Endothelial cell of umbilical vein (primary cell): ENCODE data around the gene COQ8A. TPM values are rescaled to one million over a fixed set of nuclear protein-coding genes. Genes with fewer than 3 reads are reported as not detected.

Experiments used
- BruUV-seq: library from RNA; stranded (reverse); fragments of 400-500 nt; replicated peaks from 2 replicates; lab custom pipeline; 2021; lab: Mats Ljungman, UMichigan
- CTCF ChIA-PET: fragments of 300-600, 350-600 bp; sonication (Branson Sonifier 250); formaldehyde crosslinking; loops from one replicate; lab custom pipeline; 2021; ENCODE audit warnings: antibody characterized with exemption, inconsistent platforms; lab: Charles Lee
- POLR2A ChIA-PET: fragments of 300-600, 350-600 bp; sonication (Branson Sonifier 250); formaldehyde crosslinking; loops from one replicate; lab custom pipeline; 2021; ENCODE audit warnings: antibody characterized with exemption, inconsistent platforms; lab: Charles Lee
- DNase-seq: peaks from one replicate; pipeline ENCODE4 v3.0.0-alpha.2; 2011; ENCODE audit warnings: low read depth, low spot score
- FAIRE-seq: peaks from 2 replicates; lab custom pipeline; 2011; peaks lifted over from hg19 to GRCh38; lab: Jason Lieb, UNC
- H2AFZ ChIP-seq: 2 replicates; pipeline ENCODE4 v1.6.0; 2012; ENCODE audit warnings: low read depth, low read length, control low read depth, inconsistent platforms
- H3K27ac ChIP-seq: 2 replicates; pipeline ENCODE4 v1.5.1; 2011; ENCODE audit warnings: low read depth, mild to moderate bottlenecking, control low read depth, low read length, moderate library complexity; ENCODE audit not compliant: insufficient read depth
- H3K27me3 ChIP-seq, 2 experiments: 2 replicates each; pipeline versions ENCODE4 v1.6.0 to v1.6.1; 2011; ENCODE audit warnings: low read length in 2 of 2, mixed read lengths in 1 of 2; ENCODE audit not compliant: control insufficient read depth in 2 of 2, insufficient read depth in 2 of 2
- H3K36me3 ChIP-seq, 2 experiments: 2 replicates in 1 of 2; 3 replicates in 1 of 2; pipeline ENCODE4 v1.5.1; 2011; ENCODE audit warnings: low read length in 2 of 2, mild to moderate bottlenecking in 1 of 2, moderate library complexity in 1 of 2; ENCODE audit not compliant: control insufficient read depth in 2 of 2, insufficient read depth in 2 of 2; ENCODE audit errors: extremely low read depth in 1 of 2
- H3K4me1 ChIP-seq: 3 replicates; pipeline ENCODE4 v1.5.1; 2011; ENCODE audit warnings: mild to moderate bottlenecking, low read length; ENCODE audit not compliant: control insufficient read depth, insufficient read depth; ENCODE audit errors: extremely low read depth
- H3K4me2 ChIP-seq: 2 replicates; pipeline ENCODE4 v1.6.1; 2011; ENCODE audit warnings: low read length, control low read depth, mixed read lengths; ENCODE audit not compliant: insufficient read depth
- H3K4me3 ChIP-seq, 3 experiments: fragments of 200-600 bp in 1 of 3; sonication (generic), shearing (Covaris generic) in 1 of 3; replicated peaks in 1 of 3; 2 replicates each; pipeline ENCODE4 v1.5.1; 2011 to 2016; ENCODE audit warnings: control low read depth in 3 of 3, low read length in 3 of 3, mild to moderate bottlenecking in 2 of 3, inconsistent platforms in 1 of 3, low read depth in 1 of 3, moderate library complexity in 1 of 3; ENCODE audit not compliant: insufficient read depth in 1 of 3
- H3K79me2 ChIP-seq: 2 replicates; pipeline ENCODE4 v1.6.0; 2012; ENCODE audit warnings: low read length, inconsistent platforms; ENCODE audit not compliant: control insufficient read depth, insufficient read depth
- H3K9ac ChIP-seq: replicated peaks from 2 replicates; pipeline ENCODE3; 2011; ENCODE audit warnings: low read length, control low read depth; ENCODE audit not compliant: insufficient read depth; ENCODE audit errors: extremely low read depth
- H3K9me1 ChIP-seq: replicated peaks from 3 replicates; pipeline ENCODE4 v1.6.0; 2011; ENCODE audit warnings: mild to moderate bottlenecking, low read length; ENCODE audit not compliant: control insufficient read depth, insufficient read depth; ENCODE audit errors: extremely low read depth
- H3K9me3 ChIP-seq: replicated peaks from 2 replicates; pipeline ENCODE4 v1.5.1; 2012; ENCODE audit warnings: low read length, inconsistent platforms; ENCODE audit not compliant: control insufficient read depth, insufficient read depth
- H4K20me1 ChIP-seq: replicated peaks from 2 replicates; pipeline ENCODE3; 2011; ENCODE audit warnings: mild to moderate bottlenecking, low read length; ENCODE audit not compliant: control insufficient read depth, insufficient read depth; ENCODE audit errors: extremely low read depth
- CTCF ChIP-seq, 2 donors: IDR thresholded peaks; 1 replicate in 1 of 2; 2 replicates in 1 of 2; pipeline ENCODE4 v1.5.1; 2011; ENCODE audit warnings: low read length in 2 of 2, mild to moderate bottlenecking in 2 of 2, moderate library complexity in 2 of 2, control low read depth in 1 of 2, inconsistent platforms in 1 of 2, low read depth in 1 of 2; ENCODE audit not compliant: insufficient read depth in 1 of 2; ENCODE audit errors: extremely low read depth in 1 of 2
- EZH2 ChIP-seq: IDR thresholded peaks from 2 replicates; pipeline ENCODE4 v1.6.1; 2012; ENCODE audit warnings: borderline replicate concordance, low read depth, mild to moderate bottlenecking, moderate library complexity, low read length, inconsistent platforms; ENCODE audit not compliant: severe bottlenecking
- FOS ChIP-seq: IDR thresholded peaks from 2 replicates; pipeline ENCODE4 v1.6.1; 2011; ENCODE audit warnings: mild to moderate bottlenecking, low read length, moderate library complexity, borderline replicate concordance; ENCODE audit not compliant: insufficient read depth
- GATA2 ChIP-seq: IDR thresholded peaks from 2 replicates; pipeline ENCODE4 v1.7.0; 2011; ENCODE audit warnings: low read depth, mild to moderate bottlenecking, moderate library complexity, mixed read lengths, low read length; ENCODE audit not compliant: insufficient read length, insufficient read depth
- JUN ChIP-seq: IDR thresholded peaks from 2 replicates; pipeline ENCODE4 v1.6.1; 2011; ENCODE audit warnings: borderline replicate concordance, low read depth; ENCODE audit not compliant: insufficient read length, insufficient read depth
- MYC ChIP-seq: IDR thresholded peaks from one replicate; pipeline ENCODE4 v1.6.1; 2011; ENCODE audit warnings: mild to moderate bottlenecking, low read depth, low read length
- POLR2A ChIP-seq: IDR thresholded peaks from 2 replicates; pipeline ENCODE4 v1.6.1; 2012; ENCODE audit warnings: low read depth, mild to moderate bottlenecking, control low read depth, low read length
- POLR2AphosphoS5 ChIP-seq: IDR thresholded peaks from 2 replicates; pipeline ENCODE4 v1.6.1; 2012; ENCODE audit warnings: low read depth, mild to moderate bottlenecking, control low read depth, low read length, moderate library complexity; ENCODE audit not compliant: insufficient read depth
- dilution Hi-C: fragments of 300-500 bp; cut with MboI; formaldehyde crosslinking; loops from one replicate; pipeline ENCODE4 v1.15.0; 2019; ENCODE audit warnings: low sequenced_read_pairs; ENCODE audit not compliant: extremely low pct_ligation_motif_present
- intact Hi-C: fragments of 100-400 bp; cut with micrococcal nuclease; formaldehyde crosslinking; loops from one replicate; pipeline ENCODE4 v1.10.0; 2022
- polyA plus RNA-seq, 4 experiments: library from polyadenylated mRNA; depleted of rRNA in 3 of 4; stranded (reverse) in 3 of 4; unstranded in 1 of 4; fragments of >200 nt; gene quantifications; 2 replicates each; pipeline versions ENCODE4 v1.2.1 to v1.2.3, GENCODE V29; 2011 to 2012; ENCODE audit warnings: missing spikeins in 1 of 4
- total RNA-seq: library from RNA; stranded (reverse); gene quantifications from 2 replicates; pipeline ENCODE4 v1.2.3, GENCODE V29; 2021
- TF ChIP-seq, protein P1 (sequence below): IDR thresholded peaks from 2 replicates; pipeline ENCODE4 v1.6.1; 2011; ENCODE audit not compliant: insufficient read depth, insufficient read length

COQ8A gene
- total and polyA plus RNA-seq, 2 donors (not counting 3 experiments of a cell fraction or from before 2014, with no cell fraction given), result 6.8 to 9.4 TPM

- Histone ChIP-seq H3K4me1 (no peaks in the 10 kb centered on the region), H3K9me1 (no peaks in the 10 kb centered on the region), H3K9ac (no peak overlapping the region), H4K20me1 (no peaks in the 10 kb centered on the region), H3K4me2 (no peak overlapping the region), H3K4me3 (no peak overlapping the region), H3K27me3 (no peaks in the 10 kb centered on the region), H2AFZ (no peak overlapping the region), H3K36me3 (no peaks in the 10 kb centered on the region), H3K27ac (no peak overlapping the region), H3K9me3 (no peaks in the 10 kb centered on the region), H3K79me2 (no peaks in the 10 kb centered on the region)
- intact Hi-C loops, result loop anchor here (5.0 kb wide), 2 partner anchors 348 to 457 kb away; no protein-coding TSS in a partner anchor
- dilution Hi-C loops, result no loop called here
- CTCF ChIA-PET, result interaction anchor here (1.0 kb wide), 1 partner anchor 68 kb away, joined by 4 read pairs; no protein-coding TSS in a partner anchor
- BruUV-seq, result no TSS peak
- no peak for FAIRE-seq
- DNase-seq, result no peak
- no peak for TF ChIP-seq POLR2A
- POLR2A ChIA-PET, result no interaction called here
Observed at GRCh38 chr1:226980565-226981385, 40.7 kb downstream of the COQ8A start.

DNA sequence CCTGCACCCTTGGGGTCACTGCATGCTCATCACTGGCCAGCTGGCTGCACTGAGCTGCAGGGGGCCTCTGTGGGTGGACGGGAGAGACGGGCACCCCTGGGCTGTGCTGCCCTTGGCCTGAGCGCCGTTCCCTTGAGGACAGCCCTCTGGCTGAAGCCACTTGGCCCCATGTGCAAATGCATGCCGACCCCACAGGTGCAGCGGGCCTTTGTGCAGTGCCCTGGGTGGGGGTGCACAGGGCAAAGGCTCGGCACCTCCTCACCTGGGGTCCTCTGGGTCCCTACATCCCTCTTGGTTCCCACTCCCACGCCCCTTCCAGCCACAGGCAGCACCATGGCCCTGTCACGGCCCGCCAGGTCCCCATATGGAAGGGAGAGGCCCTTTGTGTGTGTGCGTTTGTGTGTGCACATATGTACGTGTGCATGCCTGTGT is 41.3 kb downstream of the COQ8A start:
- intact Hi-C loops, result loop anchor here (5.0 kb wide), 2 partner anchors 349 to 456 kb away; no protein-coding TSS in a partner anchor
- DNase-seq (no peak), FAIRE-seq (no peak)
- H3K27me3 ChIP-seq, result no peaks in the 10 kb centered on the region
- H3K36me3 ChIP-seq, result peaks cover 0 to 2% of the 10 kb centered on the region in 2 experiments
- H3K9me3 ChIP-seq, result no peaks in the 10 kb centered on the region
- ChIA-PET CTCF (no interaction called here), POLR2A (no interaction called here)
- BruUV-seq, result no TSS peak
- H4K20me1 ChIP-seq, result no peaks in the 10 kb centered on the region
- no peak overlapping the region for H3K9ac ChIP-seq
- H2AFZ ChIP-seq, result no peak overlapping the region
- no peaks in the 10 kb centered on the region for H3K79me2 ChIP-seq
- dilution Hi-C loops, result no loop called here
- H3K4me3 ChIP-seq, result no peak overlapping the region
- no peak overlapping the region for H3K4me2 ChIP-seq
- H3K9me1 ChIP-seq, result no peaks in the 10 kb centered on the region
- no peak for TF ChIP-seq FOS
- no peak for TF ChIP-seq JUN
- no peak for TF ChIP-seq EZH2
- no peak for TF ChIP-seq POLR2AphosphoS5
- no peak for TF ChIP-seq CTCF (IDR thresholded peaks at IDR 0.05; ENCODE audit: extremely low read depth in 1 of 2, insufficient read depth in 1 of 2, low read depth in 1 of 2, low read length in 2 of 2)
- TF ChIP-seq MYC, result no peak
- no peak for TF ChIP-seq GATA2
- no peak for TF ChIP-seq POLR2A
- TF ChIP-seq, protein P1, sequence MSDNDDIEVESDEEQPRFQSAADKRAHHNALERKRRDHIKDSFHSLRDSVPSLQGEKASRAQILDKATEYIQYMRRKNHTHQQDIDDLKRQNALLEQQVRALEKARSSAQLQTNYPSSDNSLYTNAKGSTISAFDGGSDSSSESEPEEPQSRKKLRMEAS, result no peak
- H3K27ac ChIP-seq, result no peak overlapping the region
- no peaks in the 10 kb centered on the region for H3K4me1 ChIP-seq
